Activated gamma-delta T cell treated with Interleukin-2 at 50 U/mL for 16 hours (primary cell): ENCODE results near the gene ANKRD13A.
"Not testable (repeated sequence)": the region's sequence is repeated elsewhere in the genome, so short reads cannot be mapped to it uniquely, and the experiment has no call there.

Experiments
- DNase-seq: peaks from one replicate; pipeline ENCODE4 v3.0.0-alpha.2; 2020

Gene ANKRD13A

DNA sequence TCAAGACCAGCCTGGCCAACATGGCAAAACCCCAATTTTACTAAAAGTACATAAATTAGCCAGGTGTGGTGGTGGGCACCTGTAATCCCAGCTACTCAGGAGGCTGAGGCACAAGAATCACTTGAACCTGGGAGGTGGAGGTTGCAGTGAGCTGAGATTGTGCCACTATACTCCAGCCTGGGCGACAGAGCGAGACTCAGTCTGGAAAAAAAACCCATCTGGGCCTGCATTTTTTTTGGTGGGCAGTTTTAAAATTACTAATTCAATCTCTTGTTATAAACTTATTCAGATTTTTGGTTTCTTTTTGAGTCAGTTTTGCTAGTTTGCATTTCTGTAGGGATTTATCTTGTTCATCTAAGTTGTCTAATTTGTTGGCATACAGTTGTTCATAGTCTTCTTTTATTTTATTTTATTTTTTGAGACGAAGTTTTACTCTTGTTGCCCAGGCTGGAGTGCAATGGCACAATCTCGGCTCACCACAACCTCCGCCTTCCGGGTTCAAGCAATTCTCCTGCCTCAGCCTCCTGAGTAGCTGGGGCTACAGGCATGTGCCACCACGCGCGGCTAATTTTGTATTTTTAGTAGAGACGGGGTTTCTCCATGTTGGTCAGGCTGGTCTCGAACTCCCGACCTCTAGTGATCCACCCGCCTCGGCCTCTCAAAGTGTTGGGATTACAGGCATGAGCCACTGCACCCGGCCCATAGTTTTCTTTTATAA is 9.6 kb downstream of the ANKRD13A start:
- not testable (repeated sequence) for DNase-seq

- DNase-seq = no peak
Measured at GRCh38 chr12:110010853-110011723, 11.9 kb downstream of the ANKRD13A start.

GRCh38 chr12:110012137-110012536 is 12.9 kb downstream of the ANKRD13A start:
- no peak for DNase-seq

DNA sequence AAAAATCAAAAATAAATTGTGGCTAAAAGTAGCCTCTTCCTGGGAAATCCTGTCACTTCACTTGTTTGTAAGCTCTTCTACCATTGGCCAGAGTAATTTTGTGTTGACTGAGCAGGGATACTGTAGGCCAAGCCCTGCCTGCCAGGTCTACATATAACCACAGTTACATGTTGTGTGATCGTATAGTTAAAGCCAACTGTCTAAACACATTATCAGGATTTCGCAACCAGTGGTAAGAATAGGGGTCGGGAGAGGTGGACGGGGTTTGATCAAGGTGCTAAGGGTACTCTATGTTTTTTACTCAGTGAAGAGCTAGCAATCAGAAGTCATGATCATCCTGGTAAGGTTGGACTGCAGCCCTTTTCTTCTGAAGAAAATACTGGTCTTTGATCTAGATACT is 13.4 kb downstream of the ANKRD13A start:
- no peak for DNase-seq

- no peak for DNase-seq
Measured at GRCh38 chr12:110015132-110015531, 15.9 kb downstream of the ANKRD13A start.

- DNase-seq = no peak
Measured at GRCh38 chr12:110020956-110021355, 21.7 kb downstream of the ANKRD13A start.

DNA sequence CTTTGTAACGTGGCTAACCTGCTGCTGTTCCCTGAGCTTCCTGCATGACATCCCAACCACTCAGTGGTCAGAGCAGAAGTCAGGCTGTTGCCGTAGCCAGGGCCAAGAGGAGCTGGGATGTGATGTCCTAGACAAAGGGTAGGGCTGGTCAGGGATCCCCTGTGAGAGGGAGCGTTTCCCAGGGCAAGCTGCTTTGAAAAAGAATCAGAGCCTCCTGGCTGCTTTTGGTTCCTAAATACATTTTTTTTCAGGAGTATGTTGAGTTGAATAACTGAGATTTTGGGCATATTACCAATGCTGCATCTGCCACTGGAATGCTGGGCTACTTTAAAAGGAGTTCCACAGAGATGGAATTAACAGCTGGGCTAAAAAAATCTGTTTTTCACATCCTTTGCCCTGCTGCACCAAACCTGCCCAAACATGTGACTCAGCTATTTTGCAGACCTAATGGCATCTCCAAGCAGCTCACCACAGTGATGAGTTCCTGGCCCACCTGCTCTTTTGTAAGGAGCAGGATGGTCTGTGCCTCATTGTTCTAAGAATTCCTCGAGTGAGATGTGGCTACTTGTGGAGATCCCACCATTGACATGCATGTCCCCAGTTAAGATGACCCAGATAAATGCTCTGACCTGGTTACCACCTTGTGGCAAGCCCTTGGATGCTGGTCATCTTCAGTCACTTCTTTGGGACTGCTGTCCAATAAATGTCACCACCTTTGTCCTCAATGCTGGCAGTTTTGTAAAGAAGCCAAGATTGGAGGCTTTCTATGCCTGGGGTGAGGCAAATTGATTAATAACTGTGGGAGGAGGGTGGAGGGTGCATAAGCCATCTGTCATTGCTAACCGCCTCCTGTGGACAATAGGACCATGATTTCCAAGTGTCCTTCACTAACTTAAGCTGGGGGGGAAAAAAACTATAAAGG is 24.1 kb downstream of the ANKRD13A start:
- no peak for DNase-seq

DNA sequence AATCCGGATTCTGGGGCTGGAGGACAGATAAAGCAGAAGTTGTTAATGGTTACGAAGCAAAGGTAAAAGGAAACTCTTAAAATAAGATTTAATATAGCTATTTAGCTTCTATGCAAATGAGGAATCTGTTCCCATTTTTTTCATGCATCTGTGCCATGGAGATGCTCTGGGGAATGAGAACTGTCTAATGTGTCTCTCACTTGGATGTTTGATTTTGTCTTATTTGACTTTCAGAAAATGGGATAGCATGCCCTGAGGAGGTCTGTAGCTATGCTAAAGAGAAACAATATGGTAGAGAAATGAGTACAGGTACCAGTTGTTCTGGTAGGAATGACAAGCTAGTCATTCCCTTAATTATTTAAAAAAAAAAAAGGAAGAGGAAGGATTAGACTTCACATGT is 24.8 kb downstream of the ANKRD13A start:
- no peak for DNase-seq

DNA sequence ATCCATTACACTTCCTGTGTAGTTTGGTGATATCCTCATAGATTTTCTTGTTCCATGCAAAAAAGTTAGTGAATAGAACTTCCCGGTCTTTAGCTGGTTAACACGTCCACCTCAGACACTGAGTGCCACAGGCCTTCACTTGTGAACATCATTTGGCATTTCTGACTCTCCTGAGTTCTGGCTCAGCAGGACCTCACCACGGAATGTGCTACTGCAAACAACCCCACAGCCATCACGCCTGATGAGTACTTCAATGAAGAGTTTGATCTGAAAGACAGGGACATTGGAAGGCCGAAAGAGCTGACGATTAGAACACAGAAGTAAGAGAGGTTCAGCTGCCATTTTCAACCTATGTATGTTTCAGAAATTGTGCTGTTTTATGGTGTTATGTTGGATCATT is 29.1 kb downstream of the ANKRD13A start:
- no peak for DNase-seq

DNA sequence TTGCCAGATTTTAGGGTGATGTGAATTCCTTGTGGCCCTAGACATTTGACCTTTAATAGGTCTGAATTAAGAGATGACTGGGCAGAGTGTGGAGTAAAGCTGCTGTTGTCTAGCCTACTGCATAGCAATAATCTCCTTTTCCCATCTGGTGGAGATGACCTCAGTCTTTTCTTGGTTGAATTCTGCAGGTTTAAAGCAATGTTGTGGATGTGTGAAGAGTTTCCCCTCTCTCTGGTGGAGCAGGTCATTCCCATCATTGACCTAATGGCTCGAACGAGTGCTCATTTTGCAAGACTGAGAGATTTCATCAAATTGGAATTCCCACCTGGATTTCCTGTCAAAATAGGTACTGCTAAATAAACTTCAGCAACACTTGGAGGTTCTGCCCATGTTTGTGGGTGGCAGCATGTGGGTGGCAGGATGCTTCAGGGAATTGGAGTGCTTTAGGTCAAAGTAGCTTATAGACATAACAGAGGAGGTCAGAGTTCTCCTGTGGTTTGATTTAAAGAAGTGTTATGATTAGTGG is 30.1 kb downstream of the ANKRD13A start:
- DNase-seq = no peak

- no peak for DNase-seq
Measured at GRCh38 chr12:110033888-110034287, 34.7 kb downstream of the ANKRD13A start.

GRCh38 chr12:110035534-110036104 is 36.4 kb downstream of the ANKRD13A start:
- DNase-seq = no peak

DNA sequence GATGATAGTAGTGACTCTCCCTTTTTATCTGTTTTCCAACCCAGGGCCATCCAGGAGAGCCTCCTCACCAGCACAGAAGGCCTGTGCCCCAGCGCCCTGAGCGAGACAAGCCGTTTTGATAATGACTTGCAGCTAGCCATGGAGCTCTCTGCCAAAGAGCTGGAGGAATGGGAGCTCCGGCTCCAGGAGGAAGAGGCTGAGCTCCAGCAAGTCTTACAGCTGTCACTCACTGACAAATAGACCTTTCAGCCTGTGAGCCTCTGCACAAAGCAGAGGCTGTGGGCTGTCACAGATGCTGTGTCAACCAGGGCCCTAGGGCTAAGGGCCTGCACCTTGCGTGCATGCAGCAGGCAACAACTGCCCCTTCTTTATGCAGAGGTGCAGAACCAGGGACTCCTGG is 38.1 kb downstream of the ANKRD13A start:
- DNase-seq = no peak

- DNase-seq = no peak
Measured at GRCh38 chr12:110038741-110039084, 39.5 kb downstream of the ANKRD13A start.

- peak; percentile 23 for DNase-seq
Measured at GRCh38 chr12:110039085-110039807, 40.0 kb downstream of the ANKRD13A start.

DNA sequence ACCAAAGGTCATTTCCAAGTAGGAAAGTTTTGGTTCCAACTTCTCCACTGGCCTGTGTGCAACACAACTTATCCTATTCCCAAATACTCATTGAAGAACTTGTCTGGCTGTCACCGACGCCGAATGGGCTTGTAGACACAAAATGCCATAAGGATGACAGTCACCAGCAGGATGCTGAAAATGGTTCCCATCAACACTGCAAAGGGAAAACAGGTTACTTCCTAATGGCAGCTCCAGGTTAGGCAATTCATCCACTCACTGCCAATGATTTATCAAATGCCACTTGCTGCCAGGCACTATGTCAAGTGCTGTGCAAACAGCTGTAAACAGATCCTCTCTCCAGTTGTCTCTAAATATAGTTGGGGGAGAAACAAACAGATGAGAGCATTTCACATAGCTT is 43.0 kb downstream of the ANKRD13A start:
- DNase-seq = no peak

GRCh38 chr12:110046451-110047187 is 47.4 kb downstream of the ANKRD13A start:
- DNase-seq = no peak

DNA sequence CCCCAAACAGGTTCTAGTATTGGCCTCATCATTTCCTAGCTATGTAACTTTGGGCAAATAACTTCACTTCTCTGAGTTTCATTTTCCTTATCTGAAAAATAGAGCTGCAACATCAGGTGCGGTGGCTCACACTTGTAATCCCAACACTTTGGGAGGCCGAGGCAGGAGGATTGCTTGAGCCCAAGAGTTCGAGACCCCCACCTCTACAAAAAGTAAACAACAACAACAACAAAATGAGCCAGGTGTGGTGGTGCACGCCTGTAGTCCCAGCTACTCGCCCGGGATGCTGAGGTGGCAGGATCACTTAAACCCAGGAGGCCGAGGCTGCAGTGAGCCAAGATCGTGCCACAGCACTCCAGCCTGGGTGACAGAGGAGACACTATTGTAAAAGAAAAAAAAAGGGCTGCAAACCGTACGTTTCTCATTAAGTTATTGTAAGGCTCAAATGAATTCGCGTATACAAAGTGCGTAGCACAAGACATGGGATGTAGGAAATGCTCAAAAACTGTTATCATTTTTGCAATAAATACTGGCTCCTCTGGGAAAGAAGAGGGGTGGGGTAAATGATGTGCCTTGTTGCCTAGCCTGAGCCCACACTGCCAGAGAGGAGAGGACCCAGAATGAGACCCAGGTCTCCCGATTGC is 48.2 kb downstream of the ANKRD13A start:
- no peak for DNase-seq

DNA sequence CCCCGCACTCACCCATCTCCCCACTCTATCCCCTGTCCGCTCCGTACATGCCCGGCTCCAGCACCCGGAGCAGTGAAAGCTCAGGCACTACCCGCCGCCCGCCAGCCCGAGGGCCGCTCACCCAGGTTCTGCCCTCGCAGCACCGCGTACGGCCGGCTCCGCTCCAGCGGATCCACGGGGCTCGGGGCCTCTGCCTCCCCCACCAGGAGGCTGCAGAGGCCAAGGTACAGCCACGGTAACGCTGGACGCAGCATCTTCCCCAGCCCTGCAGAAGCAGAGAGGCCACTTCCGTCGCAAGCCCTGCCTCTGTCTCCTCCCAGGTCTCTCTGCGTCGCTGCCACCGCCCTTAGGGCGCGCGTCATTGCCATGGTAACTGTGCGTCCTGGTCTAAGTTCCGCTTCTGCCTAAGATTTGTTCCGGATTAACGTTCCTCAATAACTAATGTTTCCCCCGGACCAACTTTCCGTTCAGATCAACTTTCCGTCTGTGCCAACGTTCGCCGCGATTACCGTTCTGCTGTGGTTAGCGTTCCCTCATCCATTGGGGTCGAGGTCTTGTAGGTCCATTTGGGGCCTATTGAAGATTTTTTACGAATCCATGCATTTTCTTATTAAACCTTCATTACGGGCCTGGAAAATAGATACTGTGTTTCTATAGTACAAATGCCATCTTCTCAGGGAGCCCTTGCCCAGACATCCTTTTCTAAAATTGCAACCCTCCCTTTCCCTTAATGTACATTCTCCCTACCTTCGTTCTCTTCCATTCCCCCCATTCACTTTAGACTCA is 49.2 kb downstream of the ANKRD13A start, which contains the start of gene C12orf76:
Gene C12orf76, minus strand, starts transcription at position 281 of the 786 bp plus-strand sequence. Its CDS starts 27 bp downstream, at position 254.
- DNase-seq = peak; percentile 86

- DNase-seq = not testable (repeated sequence)
Measured at GRCh38 chr12:110049034-110049433, 49.8 kb downstream of the ANKRD13A start.
